GM19043 (cell line): ENCODE measurements around the gene JAM2.
"Not testable (repeated sequence)": the region's sequence is repeated elsewhere in the genome, so short reads cannot be mapped to it uniquely, and the experiment has no call there.

Source experiments
- ATAC-seq: cut with Tn5 transposase; IDR thresholded peaks from one replicate; pipeline ENCODE4 v1.9.1; 2021; ENCODE audit warnings: low read depth; ENCODE audit not compliant: unreplicated experiment

The JAM2 gene

GRCh38 chr21:25710550-25710949 lies 71.5 kb downstream of the JAM2 start:
- ATAC-seq: no peak

GRCh38 chr21:25714066-25714465 lies 75.0 kb downstream of the JAM2 start:
- not testable (repeated sequence) for ATAC-seq

- ATAC-seq: no peak
Measured at GRCh38 chr21:25717491-25718147, 78.6 kb downstream of the JAM2 start.

GRCh38 chr21:25721987-25722386 lies 82.9 kb downstream of the JAM2 start:
- ATAC-seq: no peak

GRCh38 chr21:25722631-25723030 lies 83.6 kb downstream of the JAM2 start:
- ATAC-seq: no peak

GRCh38 chr21:25732091-25732760 lies 93.2 kb downstream of the JAM2 start:
- ATAC-seq: no peak

GRCh38 chr21:25733859-25734653 lies 95.0 kb downstream of the JAM2 start:
- no peak for ATAC-seq

- no peak for ATAC-seq
Measured at GRCh38 chr21:25734654-25734903, 95.5 kb downstream of the JAM2 start.

GRCh38 chr21:25734904-25735645 lies 96.0 kb downstream of the JAM2 start, which contains the start of the genes ATP5PF and GABPA:
TSS of gene ATP5PF (minus strand) at chr21:25734904. CDS start at chr21:25729794, 5,110 bp downstream.
TSS of gene GABPA (plus strand) at chr21:25734972. CDS start at chr21:25741599, 6,627 bp downstream.
- ATAC-seq: peak; percentile 88

- ATAC-seq: peak; percentile 8
Measured at GRCh38 chr21:25735646-25736597, 96.9 kb downstream of the JAM2 start.

GRCh38 chr21:25737421-25737820 lies 98.4 kb downstream of the JAM2 start:
- ATAC-seq: no peak

- no peak for ATAC-seq
Measured at GRCh38 chr21:25742900-25743299, 103.8 kb downstream of the JAM2 start.

GRCh38 chr21:25744854-25745253 lies 105.8 kb downstream of the JAM2 start:
- ATAC-seq: no peak

GRCh38 chr21:25750085-25750484 lies 111.0 kb downstream of the JAM2 start:
- no peak for ATAC-seq

GRCh38 chr21:25752416-25752815 lies 113.4 kb downstream of the JAM2 start:
- no peak for ATAC-seq

GRCh38 chr21:25756190-25756932 lies 117.3 kb downstream of the JAM2 start:
- ATAC-seq: no peak

GRCh38 chr21:25757531-25757930 lies 118.5 kb downstream of the JAM2 start:
- no peak for ATAC-seq

GRCh38 chr21:25759573-25759972 lies 120.5 kb downstream of the JAM2 start:
- ATAC-seq: no peak

- ATAC-seq: no peak
Measured at GRCh38 chr21:25760061-25760460, 121.0 kb downstream of the JAM2 start.
